HG03060 (cell line): ENCODE results near the gene RNASEH2A.
"Not testable (repeated sequence)": the region's sequence is repeated elsewhere in the genome, so short reads cannot be mapped to it uniquely, and the experiment has no call there.

ENCODE experiments used
- ATAC-seq: cut with Tn5 transposase; IDR thresholded peaks from one replicate; pipeline ENCODE4 v1.9.1; 2021; ENCODE audit warnings: low read depth, moderate number of reproducible peaks; ENCODE audit not compliant: unreplicated experiment

RNASEH2A gene

GRCh38 chr19:12792853-12793289, 13.5 kb upstream of the RNASEH2A start:
- no peak for ATAC-seq

GRCh38 chr19:12793290-12794195, 12.8 kb upstream of the RNASEH2A start:
- ATAC-seq, result no peak

- no peak for ATAC-seq
Observed at GRCh38 chr19:12794196-12794941, 12.0 kb upstream of the RNASEH2A start.

- no peak for ATAC-seq
Observed at GRCh38 chr19:12794971-12795381, 11.4 kb upstream of the RNASEH2A start.

GRCh38 chr19:12796146-12797071, 10.0 kb upstream of the RNASEH2A start:
- no peak for ATAC-seq

- no peak for ATAC-seq
Observed at GRCh38 chr19:12797141-12797587, 9.2 kb upstream of the RNASEH2A start.

- ATAC-seq, result not testable (repeated sequence)
Observed at GRCh38 chr19:12797607-12798006, 8.8 kb upstream of the RNASEH2A start.

GRCh38 chr19:12799742-12800465, 6.5 kb upstream of the RNASEH2A start:
- no peak for ATAC-seq

- no peak for ATAC-seq
Observed at GRCh38 chr19:12800466-12800770, 6.0 kb upstream of the RNASEH2A start.

GRCh38 chr19:12800923-12801465, 5.4 kb upstream of the RNASEH2A start:
- no peak for ATAC-seq

- ATAC-seq, result no peak
Observed at GRCh38 chr19:12801466-12802266, 4.7 kb upstream of the RNASEH2A start, which contains the start of the genes PRDX2 and THSD8. Gene PRDX2 (minus strand): TSS chr19:12801800. CDS start chr19:12801261, 539 bp downstream. Gene THSD8 (plus strand): TSS chr19:12802069. CDS start chr19:12802072, 3 bp downstream.

- ATAC-seq, result no peak
Observed at GRCh38 chr19:12802267-12803106, 3.9 kb upstream of the RNASEH2A start.

GRCh38 chr19:12804051-12804450, 2.3 kb upstream of the RNASEH2A start:
- ATAC-seq, result no peak

GRCh38 chr19:12815088-12815487, 8.7 kb downstream of the RNASEH2A start:
- ATAC-seq, result no peak

GRCh38 chr19:12817188-12817587, 10.8 kb downstream of the RNASEH2A start:
- ATAC-seq, result not testable (repeated sequence)

- not testable (repeated sequence) for ATAC-seq
Observed at GRCh38 chr19:12817810-12818209, 11.4 kb downstream of the RNASEH2A start.

GRCh38 chr19:12821761-12822160, 15.4 kb downstream of the RNASEH2A start:
- no peak for ATAC-seq
